Endothelial cell (in vitro differentiated cells): ENCODE results near the gene FAM20C. TPM values are rescaled to one million over a fixed set of nuclear protein-coding genes. Genes with fewer than 3 reads are reported as not detected.

Experiments used
- DNase-seq: peaks from one replicate; pipeline ENCODE4 v3.0.0; 2021; ENCODE audit warnings: low spot score
- H3K27ac Mint-ChIP-seq: one replicate; pipeline ENCODE4 v1.8.0; 2021; ENCODE audit warnings: mixed read lengths, inconsistent platforms; ENCODE audit not compliant: unreplicated experiment
- H3K27me3 Mint-ChIP-seq: one replicate; pipeline ENCODE4 v1.8.0; 2021; ENCODE audit warnings: mild to moderate bottlenecking, moderate library complexity, mixed read lengths, inconsistent platforms; ENCODE audit not compliant: unreplicated experiment
- H3K36me3 Mint-ChIP-seq: one replicate; pipeline ENCODE4 v1.8.0; 2021; ENCODE audit warnings: mild to moderate bottlenecking, low read depth, mixed read lengths, inconsistent platforms; ENCODE audit not compliant: unreplicated experiment
- H3K4me1 Mint-ChIP-seq: one replicate; pipeline ENCODE4 v1.8.0; 2021; ENCODE audit warnings: mild to moderate bottlenecking, mixed read lengths, inconsistent platforms; ENCODE audit not compliant: unreplicated experiment
- H3K4me3 Mint-ChIP-seq: one replicate; pipeline ENCODE4 v1.8.0; 2021; ENCODE audit warnings: mild to moderate bottlenecking, mixed read lengths, inconsistent platforms; ENCODE audit not compliant: unreplicated experiment
- H3K9me3 Mint-ChIP-seq: one replicate; pipeline ENCODE4 v1.8.0; 2021; ENCODE audit warnings: mixed read lengths, inconsistent platforms; ENCODE audit not compliant: unreplicated experiment
- long read RNA-seq: library from polyadenylated mRNA; unstranded; transcript quantifications from one replicate; pipeline ENCODE4 v2.0.0, GENCODE V29; 2020; ENCODE audit not compliant: unreplicated experiment
- total RNA-seq: library from RNA; stranded (reverse); fragmentation: NEBNext Ultra II Directional; extraction: Animal tissue kit (Norgen Biotek cat#: 25700); gene quantifications from one replicate; pipeline ENCODE4 v1.2.1, GENCODE V29; 2021; ENCODE audit not compliant: unreplicated experiment
- TF ChIP-seq, protein P1 (sequence below): fragments of 200-600 bp; sonication (generic); IDR thresholded peaks from one replicate; pipeline ENCODE4 v1.5.0; 2021; ENCODE audit warnings: antibody characterized with exemption; ENCODE audit not compliant: unreplicated experiment

Gene FAM20C
- total RNA-seq, result 3.1 TPM
- long read RNA-seq, result 0 reads

- peak; percentile 33 for DNase-seq
- Mint-ChIP-seq H3K4me3 (peak within 1 kb of the TSS; percentile 93), H3K27me3 (peaks cover 28% of the 10 kb centered on the region), H3K27ac (no peak within 1 kb of the TSS), H3K4me1 (peaks cover 11% of the 10 kb centered on the region), H3K9me3 (no peaks in the 10 kb centered on the region), H3K36me3 (no peaks in the 10 kb centered on the region)
- TF ChIP-seq, protein P1, sequence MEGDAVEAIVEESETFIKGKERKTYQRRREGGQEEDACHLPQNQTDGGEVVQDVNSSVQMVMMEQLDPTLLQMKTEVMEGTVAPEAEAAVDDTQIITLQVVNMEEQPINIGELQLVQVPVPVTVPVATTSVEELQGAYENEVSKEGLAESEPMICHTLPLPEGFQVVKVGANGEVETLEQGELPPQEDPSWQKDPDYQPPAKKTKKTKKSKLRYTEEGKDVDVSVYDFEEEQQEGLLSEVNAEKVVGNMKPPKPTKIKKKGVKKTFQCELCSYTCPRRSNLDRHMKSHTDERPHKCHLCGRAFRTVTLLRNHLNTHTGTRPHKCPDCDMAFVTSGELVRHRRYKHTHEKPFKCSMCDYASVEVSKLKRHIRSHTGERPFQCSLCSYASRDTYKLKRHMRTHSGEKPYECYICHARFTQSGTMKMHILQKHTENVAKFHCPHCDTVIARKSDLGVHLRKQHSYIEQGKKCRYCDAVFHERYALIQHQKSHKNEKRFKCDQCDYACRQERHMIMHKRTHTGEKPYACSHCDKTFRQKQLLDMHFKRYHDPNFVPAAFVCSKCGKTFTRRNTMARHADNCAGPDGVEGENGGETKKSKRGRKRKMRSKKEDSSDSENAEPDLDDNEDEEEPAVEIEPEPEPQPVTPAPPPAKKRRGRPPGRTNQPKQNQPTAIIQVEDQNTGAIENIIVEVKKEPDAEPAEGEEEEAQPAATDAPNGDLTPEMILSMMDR, result no peak
Observed at GRCh38 chr7:191981-192649, at the start of gene FAM20C. FAM20C (plus strand) TSS chr7:192571; CDS start chr7:193200, 629 bp downstream.

- Mint-ChIP-seq H3K27ac (no peak overlapping the region), H3K27me3 (peaks cover 5% of the 10 kb centered on the region), H3K9me3 (no peaks in the 10 kb centered on the region), H3K4me1 (no peaks in the 10 kb centered on the region), H3K36me3 (no peaks in the 10 kb centered on the region), H3K4me3 (no peak overlapping the region)
- TF ChIP-seq, protein P1, result no peak
- DNase-seq, result no peak
Observed at GRCh38 chr7:143145-143751, 49.1 kb upstream of the FAM20C start.

- Mint-ChIP-seq H3K27me3 (peaks cover 5% of the 10 kb centered on the region), H3K36me3 (peaks cover 4% of the 10 kb centered on the region), H3K27ac (no peak overlapping the region), H3K4me1 (no peaks in the 10 kb centered on the region), H3K4me3 (no peak overlapping the region), H3K9me3 (no peaks in the 10 kb centered on the region)
- DNase-seq, result no peak
- TF ChIP-seq, protein P1, result no peak
Observed at GRCh38 chr7:143811-144453, 48.4 kb upstream of the FAM20C start.

DNA sequence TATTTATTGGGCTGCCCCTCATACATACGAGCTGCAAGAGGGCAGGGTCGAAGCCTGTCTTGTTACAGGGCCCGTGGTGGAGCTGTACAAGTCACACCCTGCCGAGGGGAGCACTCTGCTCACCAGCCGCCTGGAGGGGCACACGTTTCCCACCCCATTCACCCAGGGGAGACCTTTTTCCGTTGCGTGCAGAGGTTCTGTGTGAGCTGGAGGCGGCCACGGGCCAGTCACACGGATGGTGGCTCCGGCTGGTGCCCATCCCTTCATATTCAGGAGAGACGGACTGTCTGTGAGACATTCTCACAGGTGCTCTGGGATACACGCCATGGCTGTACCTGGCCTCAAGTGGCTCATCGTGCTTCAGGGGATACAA, 47.9 kb upstream of the FAM20C start:
- Mint-ChIP-seq H3K4me3 (no peak overlapping the region), H3K27me3 (peaks cover 5% of the 10 kb centered on the region), H3K9me3 (no peaks in the 10 kb centered on the region), H3K36me3 (peaks cover 4% of the 10 kb centered on the region), H3K4me1 (no peaks in the 10 kb centered on the region), H3K27ac (no peak overlapping the region)
- DNase-seq, result no peak
- TF ChIP-seq, protein P1, result no peak

- Mint-ChIP-seq H3K4me1 (peaks cover 2% of the 10 kb centered on the region), H3K9me3 (no peaks in the 10 kb centered on the region), H3K4me3 (no peak overlapping the region), H3K36me3 (peaks cover 4% of the 10 kb centered on the region), H3K27me3 (peaks cover 5% of the 10 kb centered on the region), H3K27ac (no peak overlapping the region)
- TF ChIP-seq, protein P1, result no peak
- no peak for DNase-seq
Observed at GRCh38 chr7:145863-146262, 46.5 kb upstream of the FAM20C start.
